ENCODE measurements around the gene TBC1D22A.

- TF ChIP-seq CTCF (IDR thresholded peaks at IDR 0.05; ENCODE audit: low read length) = no peak
- TF ChIP-seq EZH2 (IDR thresholded peaks at IDR 0.05; ENCODE audit: borderline replicate concordance, low read length) = no peak
These were observed 426.0 kb downstream of the TBC1D22A start for GRCh38 chr22:47188261-47189055.
